ENCODE results near the gene TNIP1.

TNIP1 gene

DNA sequence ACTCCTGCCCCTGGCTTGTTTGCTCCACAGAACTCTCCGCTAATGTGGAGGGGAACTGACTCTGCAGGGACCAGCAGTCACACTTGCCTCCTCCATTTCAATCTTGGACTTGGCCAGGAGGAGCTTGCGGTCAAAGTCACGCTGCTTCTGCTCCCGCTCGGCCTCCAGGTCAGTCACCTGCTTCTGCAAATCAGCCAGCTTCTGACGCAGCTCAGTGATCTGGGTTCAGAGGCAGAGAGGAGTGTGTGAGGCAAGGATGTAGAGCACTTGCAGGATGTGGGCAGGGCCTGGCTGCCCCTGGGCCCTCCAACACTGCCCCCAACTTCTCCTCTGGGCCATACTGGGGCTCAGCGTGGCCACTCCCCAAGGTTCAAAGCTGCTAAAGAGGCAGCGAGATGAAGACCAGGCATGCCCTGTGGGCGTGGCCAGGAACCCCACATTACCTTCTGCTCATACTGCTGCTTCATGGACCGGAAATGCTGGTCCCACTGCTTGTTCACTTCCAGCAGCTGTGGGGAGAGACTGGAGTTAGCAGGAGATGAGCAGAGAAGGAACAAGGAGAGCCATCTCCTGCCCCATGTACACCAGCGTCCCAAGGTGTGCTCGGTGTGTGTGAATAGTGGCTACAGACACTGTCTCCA, 38.3 kb downstream of the TNIP1 start:
- in situ Hi-C loops (cut with MboI; ENCODE audit: low sequenced_read_pairs): no loop called here

DNA sequence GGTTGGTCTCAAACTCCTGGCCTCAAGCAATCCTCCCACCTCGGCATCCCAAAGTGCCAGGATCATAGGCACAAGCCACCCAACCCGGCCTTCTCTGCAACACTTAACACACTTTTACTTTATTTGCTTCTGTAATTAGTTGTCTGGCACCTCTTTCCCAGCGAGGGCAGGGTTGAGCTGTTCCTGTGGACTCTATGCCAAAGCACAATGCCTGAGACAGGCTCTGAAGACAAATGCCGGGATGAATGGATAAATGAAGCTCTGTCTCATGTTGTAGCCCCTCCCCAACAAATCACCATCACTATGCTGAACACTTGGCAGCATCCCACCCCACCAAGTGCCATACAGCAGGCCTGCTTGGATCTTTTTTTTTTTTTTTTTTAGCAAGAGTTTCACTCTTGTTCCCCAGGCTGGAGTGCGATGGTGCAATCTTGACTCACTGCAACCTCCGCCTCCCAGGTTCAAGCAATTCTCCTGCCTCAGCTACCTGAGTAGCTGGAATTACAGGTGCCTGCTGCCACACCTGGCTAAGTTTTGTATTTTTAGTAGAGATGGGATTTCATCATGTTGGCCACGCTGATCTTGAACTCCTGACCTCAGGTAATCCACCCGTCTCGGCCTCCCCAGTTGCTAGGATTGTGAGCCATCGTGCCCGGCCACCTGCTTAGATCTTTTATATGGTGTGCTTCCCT, 39.1 kb downstream of the TNIP1 start:
- in situ Hi-C loops (cut with MboI; ENCODE audit: low sequenced_read_pairs): no loop called here

GRCh38 chr5:151040211-151040747, 40.6 kb downstream of the TNIP1 start:
- in situ Hi-C loops (cut with MboI; ENCODE audit: low sequenced_read_pairs): no loop called here

DNA sequence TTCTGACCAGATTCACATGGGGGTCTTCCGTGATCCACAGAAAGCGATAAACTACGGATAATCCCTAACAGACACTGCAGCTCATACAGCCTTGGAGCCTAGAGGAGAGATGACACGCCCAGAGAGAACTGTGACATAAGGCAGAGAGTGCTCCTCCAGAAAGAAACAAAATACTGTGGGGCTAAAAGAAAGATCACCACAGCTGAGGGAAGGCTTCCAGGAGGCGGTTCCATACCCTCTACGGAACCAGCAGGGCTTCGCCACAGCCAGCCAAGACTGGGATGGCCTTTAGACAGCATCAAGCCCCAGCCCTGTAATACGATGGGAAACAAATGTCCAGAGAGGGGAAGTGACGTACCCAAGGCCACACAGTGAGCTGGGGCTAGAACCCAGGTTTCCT, 41.2 kb downstream of the TNIP1 start:
- in situ Hi-C loops (cut with MboI; ENCODE audit: low sequenced_read_pairs): no loop called here

DNA sequence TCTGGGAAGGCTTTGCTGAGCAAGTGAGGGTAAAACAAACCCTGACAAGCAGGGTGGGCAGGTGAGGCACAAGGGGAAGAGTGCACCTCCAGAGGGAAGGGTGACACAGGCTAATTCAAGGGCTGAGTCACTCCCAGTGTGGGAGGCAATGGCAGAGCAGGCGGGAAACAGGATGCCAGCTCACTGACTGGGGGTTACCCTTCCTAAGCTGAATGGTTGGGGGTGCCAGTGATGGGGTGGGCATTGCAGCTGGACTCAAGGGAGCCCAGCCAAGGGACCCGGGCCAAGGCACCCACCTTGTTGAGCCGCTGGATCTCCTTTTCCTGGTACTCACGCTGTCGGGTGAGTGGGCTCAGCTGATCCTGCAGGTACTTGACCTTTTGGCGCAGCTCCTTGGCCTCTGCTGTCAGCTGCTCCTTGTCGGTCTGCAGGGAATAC, 42.0 kb downstream of the TNIP1 start:
- in situ Hi-C loops (cut with MboI; ENCODE audit: low sequenced_read_pairs): no loop called here

DNA sequence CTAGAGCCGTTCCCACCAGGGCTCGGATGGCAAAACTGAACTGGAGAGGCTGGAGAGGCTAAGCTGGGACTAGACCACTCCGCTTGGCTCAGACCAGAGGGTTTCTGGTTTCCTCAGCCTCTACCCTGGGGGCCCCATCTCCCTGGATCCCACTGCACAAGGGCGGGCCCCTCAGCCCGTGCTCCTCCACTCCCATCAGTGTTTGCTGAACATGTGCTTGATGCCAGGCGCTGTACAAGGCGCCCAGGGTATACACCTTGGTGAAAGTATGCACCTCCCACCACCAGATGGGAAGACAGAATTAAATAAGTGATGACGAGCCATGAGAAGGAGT, 42.5 kb downstream of the TNIP1 start:
- in situ Hi-C loops (cut with MboI; ENCODE audit: low sequenced_read_pairs): no loop called here

DNA sequence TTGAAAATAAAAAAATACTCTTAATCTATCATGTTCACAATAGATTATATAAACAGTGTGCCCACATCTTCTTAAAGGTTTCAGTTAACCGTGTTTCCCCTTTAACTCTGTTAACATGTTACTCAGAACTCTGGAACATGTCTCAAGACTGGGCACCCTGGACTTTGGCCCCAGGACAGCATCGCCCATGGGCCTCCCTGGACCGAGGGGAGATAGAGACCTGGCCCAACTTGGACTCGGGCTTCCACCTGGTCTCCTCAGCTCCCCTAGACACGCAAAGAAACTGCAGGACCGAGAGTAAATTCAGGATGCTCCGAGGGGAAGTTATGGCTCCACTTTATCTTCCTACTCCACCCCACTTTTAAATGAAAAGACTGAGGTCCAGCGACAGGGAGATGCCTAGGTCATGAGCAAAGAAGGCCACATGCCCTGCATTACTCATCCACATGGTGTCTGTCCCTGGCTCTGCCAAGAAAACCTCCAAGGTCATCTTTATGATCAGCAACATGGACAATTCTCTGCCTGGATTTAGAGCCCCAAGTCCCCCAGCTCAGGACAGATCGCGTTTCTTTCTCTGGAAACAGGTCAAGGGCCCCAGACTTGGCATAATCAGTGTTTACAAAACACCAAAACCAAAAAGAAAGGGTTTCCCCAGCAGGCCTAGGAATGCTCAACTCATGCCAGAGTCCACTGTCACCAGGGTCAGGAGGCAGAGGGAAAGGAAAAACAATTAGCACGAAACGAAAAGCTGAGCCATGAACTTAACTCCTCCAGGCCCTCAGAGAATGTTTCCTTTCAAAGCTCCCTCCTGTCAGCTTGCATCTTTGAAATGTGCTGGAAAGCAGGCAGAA, 43.0 kb downstream of the TNIP1 start:
- in situ Hi-C loops (cut with MboI; ENCODE audit: low sequenced_read_pairs): no loop called here

DNA sequence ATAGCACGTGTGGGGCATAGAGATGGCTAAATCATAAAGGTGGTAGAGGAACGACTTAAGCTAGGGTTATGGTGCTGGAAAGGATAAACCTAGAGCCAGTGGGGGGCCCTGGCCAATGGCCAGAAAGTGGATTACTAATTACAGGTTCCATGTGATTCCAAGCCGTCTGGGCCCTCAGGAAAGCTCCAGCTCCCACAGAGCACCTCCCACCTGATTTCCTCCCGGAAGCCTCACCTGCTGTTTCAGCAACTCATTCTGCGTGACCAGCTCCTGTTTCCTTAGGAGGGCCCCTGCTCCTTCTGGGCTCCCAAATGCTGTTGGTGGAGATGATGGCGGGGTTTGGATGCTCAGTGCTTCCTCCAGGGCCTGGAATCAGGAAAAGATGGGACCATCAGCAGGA, 44.3 kb downstream of the TNIP1 start:
- in situ Hi-C loops (cut with MboI; ENCODE audit: low sequenced_read_pairs): no loop called here

DNA sequence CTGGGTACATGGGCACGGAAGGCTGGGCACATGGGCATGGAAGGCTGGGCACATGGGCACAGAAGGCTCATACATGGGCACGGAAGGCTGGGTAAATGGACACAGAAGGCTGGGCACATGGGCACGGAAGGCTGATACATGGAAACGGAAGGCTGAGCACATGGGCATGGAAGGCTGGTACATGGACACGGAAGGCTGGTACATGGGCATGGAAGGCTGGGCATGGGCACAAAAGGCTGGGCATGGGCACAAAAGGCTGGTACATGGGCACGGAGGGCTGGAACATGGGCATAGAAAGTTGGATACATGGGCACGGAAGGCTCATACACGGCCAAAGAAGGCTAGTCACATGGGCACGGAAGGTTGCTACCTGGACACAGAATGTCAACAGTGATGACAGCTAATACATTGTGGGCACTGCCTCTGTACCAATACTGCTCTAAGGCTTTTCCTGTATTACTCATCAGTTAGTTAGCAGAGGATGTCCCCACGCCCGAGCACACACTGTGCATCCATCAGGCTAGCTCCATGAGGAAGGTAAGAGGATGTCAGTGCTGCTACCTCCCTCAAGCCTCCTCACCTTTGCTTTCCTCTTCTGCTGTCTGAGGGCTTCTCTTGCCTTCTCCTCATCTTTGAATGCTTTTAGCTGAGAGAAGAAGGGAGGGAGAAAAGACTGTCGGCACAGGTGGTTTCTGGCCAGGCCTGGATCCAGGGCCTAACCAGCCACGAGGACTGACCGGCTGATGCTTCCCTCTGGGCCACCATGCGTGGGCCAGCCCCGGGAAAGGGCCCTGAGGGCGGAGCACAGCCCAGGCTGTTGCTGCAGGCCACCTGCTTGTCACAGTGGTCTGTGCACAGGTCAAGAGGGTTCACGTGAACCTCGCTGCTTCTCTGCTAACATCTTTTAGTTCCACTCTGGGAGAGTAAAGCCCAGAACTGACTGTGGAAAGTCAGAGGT, 46.1 kb downstream of the TNIP1 start:
- in situ Hi-C loops (cut with MboI; ENCODE audit: low sequenced_read_pairs): no loop called here

GRCh38 chr5:151033217-151033934, 47.5 kb downstream of the TNIP1 start:
- in situ Hi-C loops (cut with MboI; ENCODE audit: low sequenced_read_pairs): no loop called here

GRCh38 chr5:151031554-151031953, 49.3 kb downstream of the TNIP1 start:
- in situ Hi-C loops (cut with MboI; ENCODE audit: low sequenced_read_pairs): no loop called here

- in situ Hi-C loops (cut with MboI; ENCODE audit: low sequenced_read_pairs): no loop called here
Measured at GRCh38 chr5:151030379-151030778, 50.5 kb downstream of the TNIP1 start.

- in situ Hi-C loops (cut with MboI; ENCODE audit: low sequenced_read_pairs): no loop called here
Measured at GRCh38 chr5:151030056-151030336, 50.8 kb downstream of the TNIP1 start.

GRCh38 chr5:151029179-151030055, 51.4 kb downstream of the TNIP1 start:
- in situ Hi-C loops (cut with MboI; ENCODE audit: low sequenced_read_pairs): no loop called here

DNA sequence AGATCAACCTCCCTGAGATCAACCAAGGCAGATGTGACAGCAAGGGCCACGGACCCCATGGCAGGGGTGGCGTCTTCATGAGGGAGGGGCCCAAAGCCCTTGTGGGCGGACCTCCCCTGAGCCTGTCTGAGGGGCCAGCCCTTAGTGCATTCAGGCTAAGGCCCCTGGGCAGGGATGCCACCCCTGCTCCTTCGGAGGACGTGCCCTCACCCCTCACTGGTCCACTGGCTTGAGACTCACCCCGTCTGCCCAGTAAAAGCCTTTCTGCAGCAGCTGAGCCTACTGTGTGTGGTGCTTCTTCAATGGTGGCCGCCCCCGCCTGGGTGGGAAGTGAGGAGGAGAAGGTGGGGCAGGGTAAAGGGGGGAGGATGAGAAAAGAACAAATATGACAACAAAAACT, 52.1 kb downstream of the TNIP1 start:
- in situ Hi-C loops (cut with MboI; ENCODE audit: low sequenced_read_pairs): no loop called here

GRCh38 chr5:151027961-151028479, 52.8 kb downstream of the TNIP1 start:
- in situ Hi-C loops (cut with MboI; ENCODE audit: low sequenced_read_pairs): no loop called here

- in situ Hi-C loops (cut with MboI; ENCODE audit: low sequenced_read_pairs): no loop called here
Measured at GRCh38 chr5:151026679-151027078, 54.2 kb downstream of the TNIP1 start.

GRCh38 chr5:151026088-151026487, 54.7 kb downstream of the TNIP1 start:
- in situ Hi-C loops (cut with MboI; ENCODE audit: low sequenced_read_pairs): no loop called here

GRCh38 chr5:151025250-151025606, 55.6 kb downstream of the TNIP1 start:
- in situ Hi-C loops (cut with MboI; ENCODE audit: low sequenced_read_pairs): no loop called here

All from hTERT RPE-1 (cell line).